ENCODE measurements around the gene RGS12. TPM values are rescaled to one million over a fixed set of nuclear protein-coding genes. Genes with fewer than 3 reads are reported as not detected.

RGS12 gene
- total RNA-seq, 1 donor from 2014 or later, result 69.5 TPM

GRCh38 chr4:3318561-3319021 lies 25.8 kb downstream of the RGS12 start:
- DNase-seq (ENCODE audit: low read depth, low spot score), result no peak
- H3K4me1 Mint-ChIP-seq, result peaks cover 37% of the 10 kb centered on the region
- peaks cover 11% of the 10 kb centered on the region for H3K36me3 Mint-ChIP-seq (ENCODE audit: low read depth)
- TF ChIP-seq CTCF (conservative IDR thresholded peaks at IDR 0.05), result peak; percentile 27
- H3K27me3 Mint-ChIP-seq (ENCODE audit: low read depth), result no peaks in the 10 kb centered on the region
- no peak overlapping the region for H3K27ac Mint-ChIP-seq (ENCODE audit: unreplicated experiment)
- H3K4me3 Mint-ChIP-seq, result no peak overlapping the region
- no peaks in the 10 kb centered on the region for H3K9me3 Mint-ChIP-seq

GRCh38 chr4:3320361-3321023 lies 27.7 kb downstream of the RGS12 start:
- Mint-ChIP-seq H3K4me3 (no peak overlapping the region), H3K4me1 (peaks cover 37% of the 10 kb centered on the region), H3K36me3 (ENCODE audit: low read depth) (peaks cover 18% of the 10 kb centered on the region), H3K9me3 (peaks cover 3% of the 10 kb centered on the region), H3K27ac (ENCODE audit: unreplicated experiment) (peak overlapping the region; percentile 93), H3K27me3 (ENCODE audit: low read depth) (no peaks in the 10 kb centered on the region)
- DNase-seq (ENCODE audit: low read depth, low spot score), result no peak
- TF ChIP-seq CTCF (conservative IDR thresholded peaks at IDR 0.05), result no peak

- Mint-ChIP-seq H3K27ac (ENCODE audit: unreplicated experiment) (peak overlapping the region; percentile 93), H3K4me3 (peak overlapping the region; percentile 52), H3K36me3 (ENCODE audit: low read depth) (peaks cover 18% of the 10 kb centered on the region), H3K9me3 (peaks cover 7% of the 10 kb centered on the region), H3K27me3 (ENCODE audit: low read depth) (no peaks in the 10 kb centered on the region), H3K4me1 (peaks cover 37% of the 10 kb centered on the region)
- TF ChIP-seq CTCF (conservative IDR thresholded peaks at IDR 0.05), result no peak
- no peak for DNase-seq (ENCODE audit: low read depth, low spot score)
Measured at GRCh38 chr4:3321295-3321889, 28.6 kb downstream of the RGS12 start.

GRCh38 chr4:3322059-3322550 lies 29.3 kb downstream of the RGS12 start:
- H3K27ac Mint-ChIP-seq (ENCODE audit: unreplicated experiment), result peak overlapping the region; percentile 93
- H3K36me3 Mint-ChIP-seq (ENCODE audit: low read depth), result peaks cover 23% of the 10 kb centered on the region
- no peaks in the 10 kb centered on the region for H3K27me3 Mint-ChIP-seq (ENCODE audit: low read depth)
- peaks cover 37% of the 10 kb centered on the region for H3K4me1 Mint-ChIP-seq
- DNase-seq (ENCODE audit: low read depth, low spot score), result peak; percentile 30
- peaks cover 9% of the 10 kb centered on the region for H3K9me3 Mint-ChIP-seq
- no peak for TF ChIP-seq CTCF (conservative IDR thresholded peaks at IDR 0.05)
- H3K4me3 Mint-ChIP-seq, result peak overlapping the region; percentile 52

GRCh38 chr4:3323071-3323481 lies 30.3 kb downstream of the RGS12 start:
- TF ChIP-seq CTCF (conservative IDR thresholded peaks at IDR 0.05), result no peak
- H3K4me1 Mint-ChIP-seq, result peaks cover 37% of the 10 kb centered on the region

More at GRCh38 chr4:3323071-3323481, 30.3 kb downstream of the RGS12 start:
- no peaks in the 10 kb centered on the region for H3K27me3 Mint-ChIP-seq (ENCODE audit: low read depth)
- DNase-seq (ENCODE audit: low read depth, low spot score), result no peak
- peaks cover 9% of the 10 kb centered on the region for H3K9me3 Mint-ChIP-seq
- peak overlapping the region; percentile 44 for H3K27ac Mint-ChIP-seq (ENCODE audit: unreplicated experiment)
- H3K36me3 Mint-ChIP-seq (ENCODE audit: low read depth), result peaks cover 28% of the 10 kb centered on the region
- H3K4me3 Mint-ChIP-seq, result no peak overlapping the region

Data from neural crest cell (in vitro differentiated cells).